DMS 273 (cell line): Measurements from ENCODE around the gene PREB.
"Not testable (repeated sequence)": the region's sequence is repeated elsewhere in the genome, so short reads cannot be mapped to it uniquely, and the experiment has no call there.

ENCODE experiments used
- DNase-seq: peaks from one replicate; lab custom pipeline; 2025; ENCODE audit not compliant: unreplicated experiment; lab: John Stamatoyannopoulos, UW

The PREB gene

GRCh38 chr2:27133905-27134780, at the start of gene PREB:
PREB (minus strand) TSS chr2:27134636; CDS start chr2:27134421, 215 bp downstream.
- peak; percentile 99 for DNase-seq

- DNase-seq = peak; percentile 47
Observed at GRCh38 chr2:27184115-27184514, 49.7 kb upstream of the PREB start.

GRCh38 chr2:27182346-27182745, 47.9 kb upstream of the PREB start:
- no peak for DNase-seq

GRCh38 chr2:27179344-27180000, 45.0 kb upstream of the PREB start:
- no peak for DNase-seq

GRCh38 chr2:27178469-27178868, 44.0 kb upstream of the PREB start:
- DNase-seq = no peak

GRCh38 chr2:27177441-27178351, 43.3 kb upstream of the PREB start:
- DNase-seq = no peak

- not testable (repeated sequence) for DNase-seq
Observed at GRCh38 chr2:27175781-27176180, 41.3 kb upstream of the PREB start.

- DNase-seq = no peak
Observed at GRCh38 chr2:27175330-27175729, 40.9 kb upstream of the PREB start.

DNA sequence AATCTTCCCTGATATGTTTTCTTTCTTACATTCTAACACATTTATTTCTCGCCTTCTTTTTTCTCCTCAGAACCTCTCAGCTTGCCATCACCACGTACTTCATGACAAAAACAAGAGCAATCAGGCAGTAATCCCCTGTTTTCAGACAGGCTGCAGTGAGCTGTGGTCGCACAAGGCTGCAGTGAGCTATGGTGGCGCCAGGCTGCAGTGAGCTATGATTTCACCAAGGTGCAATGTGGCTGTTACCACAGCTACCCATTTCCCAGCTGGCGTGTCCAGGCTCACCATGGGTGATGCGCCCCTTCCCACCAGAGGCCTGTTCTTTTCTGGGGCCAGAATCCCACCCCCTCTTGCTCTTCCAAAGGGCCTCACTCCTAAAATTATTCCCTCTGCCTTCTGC, 40.2 kb upstream of the PREB start:
- DNase-seq = no peak

DNA sequence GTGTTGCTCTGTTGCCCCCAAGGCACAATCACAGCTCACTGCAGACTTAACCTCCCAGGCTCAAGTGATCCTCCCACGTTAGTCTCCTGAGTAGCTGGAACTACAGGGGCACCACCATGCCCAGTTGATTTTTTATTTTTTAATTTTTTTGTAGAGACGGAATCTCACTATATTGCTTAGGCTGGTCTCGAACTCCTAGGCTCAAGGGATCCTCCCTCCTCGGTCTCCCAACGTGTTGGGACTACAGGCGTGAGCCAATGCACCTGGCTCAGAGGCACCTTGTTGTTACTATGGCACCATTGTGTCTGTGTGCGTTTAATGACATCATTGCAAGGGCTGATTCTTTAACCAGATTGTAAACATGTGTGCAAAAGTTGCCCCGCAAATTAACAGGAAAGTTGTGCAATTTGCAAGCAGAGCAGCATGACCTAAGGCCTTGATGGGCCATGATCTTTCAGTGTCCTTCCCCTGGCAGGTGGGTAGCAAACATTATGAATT, 37.0 kb upstream of the PREB start:
- DNase-seq = no peak

DNA sequence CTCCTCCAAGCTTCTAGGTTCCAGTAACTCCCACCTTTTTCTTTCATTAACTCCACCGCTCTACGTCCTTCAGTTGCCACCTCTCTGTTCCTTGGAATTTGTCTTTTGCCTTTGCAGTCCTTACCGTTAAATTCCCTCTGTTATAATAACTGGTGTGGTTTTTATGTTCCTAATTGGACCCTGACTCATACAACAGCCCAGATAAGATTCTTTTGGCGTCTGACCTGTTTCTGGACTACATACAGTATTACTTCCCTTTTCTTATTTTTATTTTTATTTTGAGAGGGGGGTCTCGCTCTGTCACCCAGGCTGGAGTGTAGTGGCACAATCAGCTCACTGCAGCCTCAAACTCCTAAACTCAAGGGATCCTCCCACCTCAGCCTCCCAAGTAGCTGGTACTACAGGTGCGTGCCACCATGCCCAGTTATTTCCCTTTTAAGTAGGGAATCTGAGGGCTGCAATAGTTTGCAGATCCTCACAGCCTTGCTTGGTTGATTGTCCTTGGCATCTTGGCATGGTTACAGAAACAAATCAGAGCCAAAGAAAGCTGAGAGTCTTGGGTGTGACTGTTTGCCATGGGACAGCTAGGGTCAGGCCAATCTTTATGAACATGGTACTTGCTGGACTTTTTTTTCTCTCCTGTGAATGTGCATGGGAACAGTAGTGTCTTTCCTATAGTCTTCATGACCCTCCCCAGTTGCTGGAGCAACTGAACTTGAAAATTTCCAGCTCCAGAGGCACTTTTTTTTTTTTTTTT, 36.3 kb upstream of the PREB start:
- DNase-seq = no peak

- DNase-seq = no peak
Observed at GRCh38 chr2:27164960-27165763, 30.7 kb upstream of the PREB start.

GRCh38 chr2:27162151-27163121, 28.0 kb upstream of the PREB start:
- no peak for DNase-seq

GRCh38 chr2:27160191-27160590, 25.8 kb upstream of the PREB start:
- DNase-seq = no peak

GRCh38 chr2:27159271-27159670, 24.8 kb upstream of the PREB start:
- no peak for DNase-seq

DNA sequence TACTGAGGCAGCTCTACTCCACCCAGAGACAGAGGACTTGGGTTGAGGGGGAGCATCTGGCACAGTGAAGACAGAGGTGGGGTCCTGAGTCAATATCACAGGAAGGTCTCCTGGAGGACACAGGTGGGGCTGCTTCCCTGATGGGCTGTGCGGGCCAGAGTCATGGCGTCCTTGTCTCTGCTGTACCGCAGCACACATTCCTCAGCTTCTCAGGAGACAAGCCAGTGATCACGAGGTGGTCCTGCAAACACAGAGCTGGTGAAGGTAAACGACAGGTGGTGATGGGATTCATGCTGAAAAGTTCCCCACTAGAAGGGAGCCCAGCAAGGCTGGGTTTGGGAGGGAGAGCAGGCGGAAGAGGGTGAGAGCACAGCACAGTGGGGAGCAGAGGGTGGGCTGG, 24.0 kb upstream of the PREB start:
- DNase-seq = no peak

DNA sequence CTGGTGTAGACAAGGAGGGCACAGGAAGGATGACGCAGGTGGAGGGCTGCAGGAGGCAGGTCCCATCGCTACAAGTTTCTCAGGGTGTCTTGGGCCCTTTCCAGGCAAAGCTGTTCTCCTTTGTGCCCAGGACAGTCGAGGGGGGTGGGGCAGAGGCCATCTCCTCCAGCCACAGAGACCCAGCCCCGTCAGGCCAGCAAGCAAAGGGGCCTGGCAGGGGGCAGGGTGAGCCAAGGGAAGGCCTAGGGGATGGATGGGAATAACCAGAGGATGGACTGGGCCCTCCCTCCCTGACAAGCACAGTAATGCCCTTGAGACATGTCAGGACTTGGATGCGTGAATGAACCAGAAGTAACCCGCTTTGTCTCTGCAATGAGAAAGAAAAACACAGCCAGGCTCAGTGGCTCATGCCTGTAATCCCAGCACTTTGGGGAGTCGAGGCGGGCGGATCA, 20.7 kb upstream of the PREB start:
- no peak for DNase-seq

DNA sequence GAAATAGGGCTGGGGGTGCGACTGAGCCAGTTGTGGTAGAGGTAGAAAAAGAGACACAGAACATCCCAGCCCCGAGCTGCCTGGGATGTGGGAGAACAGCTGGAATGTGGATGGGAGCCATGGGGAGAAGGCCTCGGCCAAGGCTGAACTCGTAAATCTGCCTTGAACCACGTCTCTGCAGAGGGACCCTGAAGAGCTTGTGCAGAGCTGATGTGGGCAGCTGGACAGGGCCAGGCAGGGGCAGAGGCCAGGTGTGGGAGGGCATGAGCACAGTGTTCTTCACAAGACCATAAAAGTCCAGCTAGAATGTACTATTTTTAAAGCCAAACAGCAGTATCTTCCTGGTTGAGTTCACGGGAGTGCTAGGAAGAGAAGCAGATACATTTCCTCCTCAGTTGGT, 20.1 kb upstream of the PREB start:
- DNase-seq = no peak
